Measurements from ENCODE around the gene PACSIN1.
A peak's percentile ranks its signal among the peaks of the same experiment; 100 is the strongest.

Gene PACSIN1

GRCh38 chr6:34563513-34563870, 97.6 kb downstream of the PACSIN1 start:
- Mint-ChIP-seq H3K27me3 (ENCODE audit: low read depth, poor library complexity) (peaks cover 9% of the 10 kb centered on the region), H3K36me3 (ENCODE audit: low read depth) (no peaks in the 10 kb centered on the region), H3K27ac (no peak overlapping the region), H3K4me3 (no peak overlapping the region), H3K4me1 (peaks cover 47% of the 10 kb centered on the region), H3K9me3 (peaks cover 4% of the 10 kb centered on the region)
- DNase-seq = no peak
- no peak for TF ChIP-seq CTCF (IDR thresholded peaks at IDR 0.05)

GRCh38 chr6:34564181-34564580, 98.3 kb downstream of the PACSIN1 start:
- peaks cover 4% of the 10 kb centered on the region for H3K9me3 Mint-ChIP-seq
- no peak for TF ChIP-seq CTCF (IDR thresholded peaks at IDR 0.05)
- H3K27me3 Mint-ChIP-seq (ENCODE audit: low read depth, poor library complexity) = peaks cover 9% of the 10 kb centered on the region
- no peak overlapping the region for H3K4me3 Mint-ChIP-seq
- H3K36me3 Mint-ChIP-seq (ENCODE audit: low read depth) = no peaks in the 10 kb centered on the region
- peaks cover 47% of the 10 kb centered on the region for H3K4me1 Mint-ChIP-seq
- no peak overlapping the region for H3K27ac Mint-ChIP-seq
- DNase-seq = no peak

GRCh38 chr6:34565722-34566137, 99.9 kb downstream of the PACSIN1 start:
- Mint-ChIP-seq H3K4me1 (peaks cover 41% of the 10 kb centered on the region), H3K36me3 (ENCODE audit: low read depth) (no peaks in the 10 kb centered on the region), H3K4me3 (no peak overlapping the region), H3K27me3 (ENCODE audit: low read depth, poor library complexity) (peaks cover 9% of the 10 kb centered on the region), H3K9me3 (no peaks in the 10 kb centered on the region), H3K27ac (peak overlapping the region; percentile 61)
- no peak for TF ChIP-seq CTCF (IDR thresholded peaks at IDR 0.05)
- DNase-seq = no peak

GRCh38 chr6:34566830-34567546, 101.1 kb downstream of the PACSIN1 start:
- Mint-ChIP-seq H3K4me1 (peaks cover 41% of the 10 kb centered on the region), H3K9me3 (no peaks in the 10 kb centered on the region), H3K27me3 (ENCODE audit: low read depth, poor library complexity) (peaks cover 9% of the 10 kb centered on the region), H3K27ac (no peak overlapping the region), H3K4me3 (no peak overlapping the region), H3K36me3 (ENCODE audit: low read depth) (no peaks in the 10 kb centered on the region)
- DNase-seq = no peak
- no peak for TF ChIP-seq CTCF (IDR thresholded peaks at IDR 0.05)

GRCh38 chr6:34568341-34569201, 102.7 kb downstream of the PACSIN1 start:
- H3K4me1 Mint-ChIP-seq = peaks cover 41% of the 10 kb centered on the region
- H3K4me3 Mint-ChIP-seq = no peak overlapping the region
- DNase-seq = no peak
- H3K27ac Mint-ChIP-seq = peak overlapping the region; percentile 51
- peaks cover 7% of the 10 kb centered on the region for H3K27me3 Mint-ChIP-seq (ENCODE audit: low read depth, poor library complexity)
- no peak for TF ChIP-seq CTCF (IDR thresholded peaks at IDR 0.05)
- no peaks in the 10 kb centered on the region for H3K36me3 Mint-ChIP-seq (ENCODE audit: low read depth)
- H3K9me3 Mint-ChIP-seq = no peaks in the 10 kb centered on the region

All from nephron progenitor cell (in vitro differentiated cells).